KOPT-K1 (cell line): ENCODE measurements around the gene NOVA1.

ENCODE experiments used
- H3K27ac ChIP-seq: fragments of 200-600 bp; sonication (generic); 2 replicates; pipeline ENCODE4 v1.5.1; 2016; ENCODE audit warnings: antibody characterized with exemption, mild to moderate bottlenecking, low read depth, low read length; ENCODE audit not compliant: poor library complexity, severe bottlenecking
- H3K36me3 ChIP-seq: fragments of 200-600 bp; sonication (generic); 2 replicates; pipeline ENCODE4 v1.5.1; 2017; ENCODE audit warnings: antibody characterized with exemption, mild to moderate bottlenecking, low read length, moderate library complexity; ENCODE audit not compliant: insufficient read depth
- H3K9me3 ChIP-seq: fragments of 200-600 bp; sonication (generic); 2 replicates; pipeline ENCODE4 v1.5.1; 2017; ENCODE audit warnings: antibody characterized with exemption, low read length, mild to moderate bottlenecking; ENCODE audit not compliant: insufficient read depth, poor library complexity, severe bottlenecking

The NOVA1 gene

GRCh38 chr14:26598081-26598671 lies 343 bp upstream of the NOVA1 start:
- H3K36me3 ChIP-seq: no peaks in the 10 kb centered on the region; the same call in 1 of the 2 replicates
- peak overlapping the region; percentile 70 for H3K27ac ChIP-seq
- H3K9me3 ChIP-seq: no peaks in the 10 kb centered on the region

- no peaks in the 10 kb centered on the region for H3K9me3 ChIP-seq
- no peaks in the 10 kb centered on the region; the same call in 1 of the 2 replicates for H3K36me3 ChIP-seq
- H3K27ac ChIP-seq: peak overlapping the region; percentile 70
Observed at GRCh38 chr14:26597071-26597588, 703 bp downstream of the NOVA1 start.

DNA sequence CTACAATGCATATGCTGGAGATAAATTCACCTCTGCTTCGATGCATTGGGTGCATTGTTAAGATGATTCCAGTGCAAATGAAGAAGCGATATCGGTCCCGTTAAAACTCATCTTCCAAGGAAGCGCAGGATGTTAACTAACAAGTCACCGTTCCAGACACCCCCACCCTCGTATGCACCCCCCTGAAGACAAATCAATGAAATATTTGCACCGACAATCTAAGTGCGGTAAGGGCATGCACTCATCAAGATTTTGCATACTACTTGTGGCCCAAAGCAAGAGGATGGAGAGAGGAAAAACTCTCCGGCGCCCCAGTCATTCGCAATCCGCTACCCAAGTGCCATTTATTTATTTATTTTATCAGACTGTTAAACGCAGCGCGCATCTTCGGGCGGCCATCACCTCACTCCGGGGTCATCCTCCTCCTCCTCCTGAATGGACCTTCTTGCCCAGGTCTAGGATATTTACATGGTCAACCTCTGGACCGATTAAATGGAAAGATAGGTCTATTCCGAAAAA lies 1.2 kb downstream of the NOVA1 start:
- peak overlapping the region; percentile 70 for H3K27ac ChIP-seq
- H3K9me3 ChIP-seq: no peaks in the 10 kb centered on the region
- H3K36me3 ChIP-seq: no peaks in the 10 kb centered on the region; the same call in 1 of the 2 replicates

DNA sequence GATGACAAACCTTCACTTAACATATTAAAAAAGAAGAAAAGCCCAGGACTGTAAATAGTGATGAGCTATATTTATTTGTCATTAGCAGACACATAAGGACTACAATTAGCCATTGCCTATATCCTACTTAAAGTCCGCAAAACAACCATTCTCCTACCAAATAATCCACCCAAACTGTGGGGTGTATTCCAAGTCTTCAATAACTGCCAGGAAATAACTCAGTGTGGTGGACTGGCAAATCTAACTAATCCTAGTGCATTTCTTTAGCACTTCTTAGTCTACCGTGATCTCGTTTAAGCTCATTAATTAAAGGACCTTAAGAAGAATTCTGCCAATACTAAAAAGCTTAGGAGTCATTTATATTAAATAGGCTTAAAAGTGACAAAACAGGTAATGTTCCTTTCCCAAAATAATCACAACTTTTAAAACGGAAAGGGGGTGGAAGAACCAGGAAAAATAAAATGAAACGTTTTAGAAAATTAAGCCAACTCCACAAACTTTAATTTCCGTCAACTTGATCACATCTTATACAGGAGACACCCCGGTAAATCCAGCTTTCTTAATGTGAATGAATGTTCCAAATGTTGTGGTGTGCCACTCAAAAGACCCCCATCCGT lies 1.8 kb downstream of the NOVA1 start:
- no peaks in the 10 kb centered on the region; the same call in 1 of the 2 replicates for H3K36me3 ChIP-seq
- H3K27ac ChIP-seq: peak overlapping the region; percentile 70
- no peaks in the 10 kb centered on the region for H3K9me3 ChIP-seq

DNA sequence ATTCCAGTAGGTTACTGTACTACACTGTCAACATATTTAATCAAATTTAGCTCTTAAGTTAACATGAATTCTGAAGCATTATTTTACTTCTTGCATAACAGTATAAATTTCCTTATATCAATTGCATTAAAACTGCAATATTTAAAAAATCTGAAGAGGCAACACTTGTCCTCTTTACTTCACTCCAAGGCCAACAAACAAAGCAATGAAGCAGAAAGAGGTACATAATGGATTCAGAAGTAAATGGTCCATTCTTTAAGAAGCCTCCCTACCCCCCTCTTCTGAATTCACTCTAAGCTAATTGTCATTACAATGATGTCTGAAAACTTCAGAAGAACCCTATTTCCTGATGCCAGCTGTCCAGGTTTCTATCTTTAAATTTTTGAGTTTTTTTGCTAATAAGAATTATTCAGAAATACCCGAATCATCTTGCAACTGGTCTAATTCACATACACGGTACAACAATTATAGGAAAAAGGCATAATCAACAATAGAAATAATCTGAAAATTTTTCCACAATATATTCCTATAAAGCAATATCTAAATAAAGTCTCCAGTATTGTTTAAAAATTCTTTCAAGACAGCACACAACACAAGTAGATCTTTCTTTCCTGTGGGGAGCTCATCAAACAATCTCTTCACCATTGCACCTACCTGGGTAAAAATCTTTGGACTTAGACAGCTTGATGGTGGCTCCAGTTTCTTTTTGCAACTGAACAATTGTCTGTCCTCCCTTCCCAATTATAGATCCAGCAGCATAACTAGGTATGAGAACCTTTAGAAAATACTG lies 2.9 kb downstream of the NOVA1 start:
- no peaks in the 10 kb centered on the region; the same call in 1 of the 2 replicates for H3K36me3 ChIP-seq
- H3K9me3 ChIP-seq: no peaks in the 10 kb centered on the region
- H3K27ac ChIP-seq: no peak overlapping the region

DNA sequence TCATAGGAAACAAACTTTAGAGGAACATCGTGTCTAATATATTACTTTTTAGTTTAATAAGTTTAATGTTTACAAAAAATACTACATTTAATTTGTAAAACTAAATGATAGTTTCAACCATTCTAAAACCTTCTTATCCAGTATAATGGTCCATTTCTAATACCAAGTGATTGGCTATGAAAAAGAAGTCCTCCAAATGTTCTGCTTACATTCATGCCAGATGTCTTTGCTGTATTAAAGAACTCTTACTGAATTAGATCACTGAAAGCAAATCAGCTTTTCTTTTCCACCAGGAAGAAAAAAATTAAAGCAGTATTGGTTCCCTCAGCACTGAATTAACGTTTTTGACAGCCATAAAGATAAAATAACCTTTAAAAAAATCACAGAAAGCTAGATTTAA lies 3.7 kb downstream of the NOVA1 start:
- no peak overlapping the region for H3K27ac ChIP-seq
- H3K9me3 ChIP-seq: no peaks in the 10 kb centered on the region
- no peaks in the 10 kb centered on the region; the same call in 1 of the 2 replicates for H3K36me3 ChIP-seq

GRCh38 chr14:26593357-26593756 lies 4.5 kb downstream of the NOVA1 start:
- Histone ChIP-seq H3K9me3 (no peaks in the 10 kb centered on the region), H3K36me3 (no peaks in the 10 kb centered on the region; the same call in 1 of the 2 replicates)

GRCh38 chr14:26589925-26590324 lies 7.9 kb downstream of the NOVA1 start:
- no peaks in the 10 kb centered on the region; the same call in 1 of the 2 replicates for H3K36me3 ChIP-seq
- H3K27ac ChIP-seq: no peak overlapping the region
- no peaks in the 10 kb centered on the region for H3K9me3 ChIP-seq

More at GRCh38 chr14:26593357-26593756, 4.5 kb downstream of the NOVA1 start:
- H3K27ac ChIP-seq: no peak overlapping the region

- no peaks in the 10 kb centered on the region for H3K9me3 ChIP-seq
- H3K27ac ChIP-seq: no peak overlapping the region
- H3K36me3 ChIP-seq: no peaks in the 10 kb centered on the region
Observed at GRCh38 chr14:26577711-26578110, 20.1 kb downstream of the NOVA1 start.

GRCh38 chr14:26554069-26554772 lies 43.6 kb downstream of the NOVA1 start:
- Histone ChIP-seq H3K9me3 (no peaks in the 10 kb centered on the region), H3K36me3 (no peaks in the 10 kb centered on the region), H3K27ac (no peak overlapping the region)

DNA sequence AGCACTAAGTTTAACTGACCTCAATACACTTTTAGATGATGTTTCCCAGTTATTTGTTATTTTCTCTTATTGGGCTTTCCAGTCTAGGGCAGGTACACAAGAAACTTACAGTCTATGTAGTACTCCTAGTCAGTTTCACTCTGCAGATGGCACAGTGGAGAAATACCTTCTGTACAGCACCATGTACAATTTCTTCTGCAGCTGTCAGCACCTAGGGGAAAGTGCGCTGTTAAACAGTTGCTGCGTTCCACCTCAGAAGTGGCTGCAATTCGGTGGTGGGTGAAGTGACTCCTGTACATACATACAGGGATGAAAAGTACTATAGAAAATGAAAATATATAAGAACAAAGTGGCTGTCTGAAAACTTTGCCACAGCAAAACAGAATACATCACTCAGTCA lies 48.3 kb downstream of the NOVA1 start:
- Histone ChIP-seq H3K36me3 (no peaks in the 10 kb centered on the region), H3K27ac (no peak overlapping the region), H3K9me3 (no peaks in the 10 kb centered on the region)

DNA sequence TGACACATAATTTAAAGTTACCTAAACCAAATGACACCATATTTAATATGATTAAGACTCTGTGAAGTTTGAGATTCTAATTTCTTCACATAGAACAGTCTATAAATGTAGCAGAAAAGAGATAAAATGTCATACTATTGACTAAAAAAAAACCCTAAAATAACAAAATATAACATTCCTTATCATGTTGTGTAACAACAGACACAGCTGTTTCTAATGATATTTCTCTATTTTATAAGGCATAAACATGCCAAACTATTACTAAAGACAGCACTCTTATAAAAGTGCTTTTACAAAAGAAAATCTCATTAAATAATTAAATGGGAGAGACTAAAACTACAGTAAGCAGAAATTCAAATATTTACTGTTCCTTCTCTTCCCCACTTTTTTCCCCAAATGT lies 49.4 kb downstream of the NOVA1 start:
- H3K9me3 ChIP-seq: no peaks in the 10 kb centered on the region
- H3K27ac ChIP-seq: no peak overlapping the region

DNA sequence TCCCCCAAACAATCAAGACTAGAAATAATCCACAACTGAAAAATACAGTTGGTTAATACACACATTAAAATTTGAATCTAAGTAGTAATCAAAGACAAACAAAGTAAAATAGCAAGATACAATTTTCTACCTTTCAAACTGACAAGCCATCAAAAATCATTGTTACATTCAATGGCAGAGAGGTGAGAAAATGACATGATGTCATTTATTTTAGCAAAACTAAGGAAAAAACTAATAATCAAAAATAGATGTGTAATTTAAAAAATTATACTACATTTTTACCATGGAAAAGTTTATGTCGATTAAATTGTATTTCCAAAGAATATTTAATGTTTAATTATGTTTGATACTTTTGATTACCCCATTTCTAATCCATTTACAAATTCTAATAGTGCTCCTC lies 59.7 kb downstream of the NOVA1 start:
- H3K9me3 ChIP-seq: no peaks in the 10 kb centered on the region
- H3K36me3 ChIP-seq: no peaks in the 10 kb centered on the region
- H3K27ac ChIP-seq: no peak overlapping the region

More for the DNA sequence above, 49.4 kb downstream of the NOVA1 start:
- no peaks in the 10 kb centered on the region for H3K36me3 ChIP-seq

DNA sequence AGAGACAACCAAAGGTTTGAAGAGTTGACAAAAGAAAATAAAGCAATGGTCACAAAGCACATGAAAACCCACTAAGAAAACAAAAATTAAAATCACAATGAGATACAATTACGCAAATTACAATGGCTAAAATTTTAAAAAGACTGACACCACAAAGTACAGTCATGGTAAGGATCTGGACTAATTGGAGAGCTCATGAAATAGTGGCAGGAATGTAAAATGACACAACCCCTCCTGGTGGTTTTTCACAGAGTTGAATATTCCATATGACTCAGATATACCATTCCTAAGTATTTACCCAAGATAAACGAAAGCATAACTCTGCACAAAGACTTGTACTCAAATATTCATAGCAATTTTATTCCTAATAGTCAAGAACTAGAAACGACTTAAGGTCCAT lies 65.9 kb downstream of the NOVA1 start:
- no peaks in the 10 kb centered on the region for H3K36me3 ChIP-seq
- no peaks in the 10 kb centered on the region for H3K9me3 ChIP-seq
- H3K27ac ChIP-seq: no peak overlapping the region
